HG03575 (cell line): ENCODE results near the gene ZNF335.

ENCODE experiments used
- ATAC-seq: cut with Tn5 transposase; IDR thresholded peaks from one replicate; pipeline ENCODE4 v1.9.1; 2021; ENCODE audit not compliant: unreplicated experiment, insufficient number of reproducible peaks, low FRiP score; ENCODE audit errors: extremely low read depth

Gene ZNF335

DNA sequence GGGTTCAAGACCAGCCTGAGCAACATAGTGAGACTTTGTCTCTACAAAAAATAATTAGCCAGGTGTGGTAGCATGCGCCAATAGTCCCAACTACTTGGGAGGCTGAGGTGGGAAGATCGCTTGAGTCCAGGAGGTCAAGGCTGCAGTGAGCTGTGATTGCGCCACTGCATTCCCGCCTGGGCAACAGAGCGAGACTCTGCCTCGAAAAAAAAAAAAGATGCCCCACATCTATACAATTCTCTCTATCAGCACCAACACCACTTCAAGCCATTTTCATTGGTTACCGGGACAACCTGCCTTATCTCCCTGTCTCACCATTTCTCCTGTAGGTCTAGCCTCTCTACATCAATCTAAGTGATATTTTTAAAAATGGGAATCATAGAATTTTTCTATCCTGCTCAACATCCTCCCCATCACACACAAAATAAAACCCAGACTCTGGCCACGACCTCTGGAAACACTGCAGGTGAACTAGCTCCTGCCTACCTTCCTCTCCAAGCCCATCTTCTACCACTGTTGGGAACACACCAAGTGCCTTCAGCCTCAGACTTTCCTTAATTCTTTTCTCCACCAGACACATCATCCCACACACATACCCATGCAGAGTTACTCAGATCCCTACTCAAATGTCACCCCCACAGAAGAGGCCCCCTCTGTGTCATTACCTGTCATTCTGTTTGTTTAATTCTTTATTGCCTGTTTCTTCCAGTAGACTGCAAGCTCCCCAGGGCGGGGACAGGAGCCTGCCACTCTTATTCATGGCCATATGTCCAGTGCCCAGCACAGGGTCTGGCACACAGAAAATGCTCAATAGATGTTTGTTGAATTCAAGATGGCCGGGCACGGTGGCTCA lies 50.4 kb downstream of the ZNF335 start:
- ATAC-seq, result no peak

DNA sequence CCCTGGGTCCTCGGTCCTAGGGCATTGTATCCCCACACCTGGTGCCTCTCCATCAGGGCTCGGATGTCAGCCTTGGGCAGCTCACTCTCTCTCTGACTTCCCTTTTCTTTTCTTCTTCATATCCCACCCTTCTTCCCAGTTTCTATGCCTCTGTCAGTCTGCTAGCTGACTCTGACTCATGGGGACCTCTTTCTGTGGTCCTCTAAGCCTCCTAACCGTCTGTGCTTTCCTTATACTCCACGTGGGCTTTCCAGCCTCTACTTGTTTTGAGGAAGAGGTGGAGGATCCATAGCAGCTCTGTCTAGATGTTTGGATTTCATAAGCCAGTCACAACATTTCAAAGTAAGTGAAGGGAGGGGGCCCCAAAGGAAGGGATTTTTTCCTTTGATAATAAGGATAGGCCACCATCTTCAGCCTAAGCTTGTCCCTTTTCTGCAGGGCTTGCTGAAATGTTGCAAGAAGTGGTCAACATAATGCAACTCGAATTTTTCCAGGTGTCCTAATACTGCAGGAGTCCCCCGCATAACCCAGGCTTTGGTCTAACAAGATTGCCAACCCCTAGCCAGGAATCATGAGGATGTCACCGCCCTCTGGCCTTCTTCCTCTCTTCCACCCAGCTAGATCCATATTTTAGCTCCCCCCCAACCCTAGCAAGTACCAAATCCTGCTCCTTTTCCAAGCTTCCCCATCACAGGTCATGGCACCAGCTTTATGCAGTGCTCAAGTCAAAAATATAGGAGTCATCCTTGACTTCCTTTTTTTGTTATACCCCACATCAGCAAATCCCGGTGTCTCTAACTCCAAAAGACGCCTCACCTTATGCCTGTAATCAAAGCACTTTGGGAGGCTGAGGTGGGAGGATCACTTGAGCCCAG lies 51.3 kb downstream of the ZNF335 start:
- no peak for ATAC-seq

DNA sequence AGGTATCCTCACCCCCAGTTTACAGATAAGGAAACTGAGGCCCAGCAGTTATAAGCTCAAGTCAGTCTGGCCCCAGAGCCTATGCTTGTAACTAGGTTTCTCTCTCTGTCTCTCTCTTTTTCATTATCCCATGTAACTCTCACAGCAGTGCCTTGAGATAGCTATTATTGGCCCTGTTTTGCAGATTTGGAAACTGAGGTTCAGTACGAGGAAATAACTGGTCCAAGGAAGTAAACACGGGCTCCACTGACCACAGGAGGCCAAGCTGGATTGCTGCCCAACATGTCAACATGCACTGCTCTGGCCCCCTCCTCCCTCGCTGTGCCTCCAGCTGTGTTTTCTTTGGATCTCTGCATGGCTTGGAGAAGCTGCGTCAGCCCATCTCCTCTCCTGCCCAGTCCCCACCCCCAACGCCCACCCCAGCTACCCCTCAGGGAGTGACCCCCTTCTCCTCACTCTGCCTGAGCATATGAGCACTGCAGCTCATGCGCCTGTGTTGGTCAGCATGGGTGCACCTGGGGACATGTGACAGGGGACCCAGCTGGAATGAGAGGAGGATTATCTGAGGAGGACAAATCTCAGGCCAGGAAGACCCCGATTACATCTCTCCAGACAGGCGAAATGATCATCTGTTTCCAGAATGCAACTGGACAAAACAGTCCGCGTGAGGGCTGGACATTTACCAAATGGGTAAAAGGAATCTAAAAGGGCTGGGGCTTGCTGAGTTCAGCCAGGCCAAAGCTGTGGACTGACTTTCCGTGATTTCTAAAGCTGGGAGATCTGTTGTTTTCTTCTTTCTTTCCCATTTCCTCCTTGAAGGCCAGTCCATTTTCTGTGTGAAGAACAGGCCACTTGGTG lies 52.2 kb downstream of the ZNF335 start:
- no peak for ATAC-seq

DNA sequence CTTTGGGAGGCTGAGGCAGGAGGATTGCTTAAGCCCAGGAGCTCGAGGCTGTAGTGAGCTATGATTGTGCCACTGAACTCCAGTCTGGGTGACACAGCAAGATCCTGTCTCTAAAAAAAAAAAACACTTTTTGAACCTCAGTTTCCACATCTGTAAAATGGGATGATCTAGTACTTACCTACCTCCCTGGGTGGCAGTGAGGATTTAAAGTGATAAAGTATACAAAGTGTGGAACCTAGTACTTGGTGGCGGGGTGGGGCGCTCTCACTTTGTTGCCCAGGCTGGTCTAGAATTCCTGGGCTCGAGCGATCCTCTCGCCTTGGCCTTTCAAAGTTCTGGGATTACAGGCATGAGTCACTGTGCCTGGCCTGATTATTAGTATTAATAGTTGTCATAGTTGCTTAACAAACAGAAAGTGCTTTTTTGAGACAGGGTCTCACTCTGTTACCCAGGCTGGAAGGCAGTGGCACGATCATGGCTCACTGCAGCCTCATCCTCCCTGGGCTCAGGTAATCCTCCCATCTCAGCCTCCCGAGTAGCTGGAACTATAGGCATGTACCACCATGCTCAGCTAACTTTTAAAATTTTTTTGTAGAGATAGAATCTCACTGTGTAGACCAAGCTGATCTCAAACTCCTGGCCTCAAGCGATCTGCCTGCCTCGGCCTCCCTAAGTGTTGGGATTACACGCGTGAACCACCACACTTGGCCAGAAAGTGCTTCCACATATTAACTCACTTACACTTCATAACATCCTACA lies 53.0 kb downstream of the ZNF335 start:
- no peak for ATAC-seq

DNA sequence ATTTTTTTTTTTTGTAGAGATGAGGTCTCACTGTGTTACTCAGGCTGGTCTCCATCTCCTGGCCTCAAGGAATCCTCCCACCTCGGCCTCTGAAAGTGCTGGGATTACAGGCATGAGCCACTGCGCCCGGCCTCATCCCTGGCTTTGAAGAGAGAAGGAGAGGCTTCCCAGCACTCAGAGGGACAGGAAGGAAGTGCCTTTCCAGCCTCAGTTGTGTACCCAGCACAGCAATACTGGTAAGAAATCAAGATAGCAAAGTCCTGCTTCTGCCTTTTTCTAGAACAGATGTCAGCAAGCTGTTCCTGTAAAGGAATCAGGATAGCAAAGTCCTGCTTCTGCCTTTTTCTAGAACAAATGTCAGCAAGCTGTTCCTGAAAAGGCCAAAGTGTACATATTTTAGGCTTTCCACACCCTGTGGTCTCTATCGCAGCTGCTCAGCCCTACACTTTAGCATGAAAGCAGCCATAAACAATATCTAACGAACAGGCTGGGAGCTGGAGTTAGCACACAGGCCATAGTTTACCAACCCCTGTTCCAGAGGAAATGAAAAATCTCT lies 53.7 kb downstream of the ZNF335 start:
- no peak for ATAC-seq

DNA sequence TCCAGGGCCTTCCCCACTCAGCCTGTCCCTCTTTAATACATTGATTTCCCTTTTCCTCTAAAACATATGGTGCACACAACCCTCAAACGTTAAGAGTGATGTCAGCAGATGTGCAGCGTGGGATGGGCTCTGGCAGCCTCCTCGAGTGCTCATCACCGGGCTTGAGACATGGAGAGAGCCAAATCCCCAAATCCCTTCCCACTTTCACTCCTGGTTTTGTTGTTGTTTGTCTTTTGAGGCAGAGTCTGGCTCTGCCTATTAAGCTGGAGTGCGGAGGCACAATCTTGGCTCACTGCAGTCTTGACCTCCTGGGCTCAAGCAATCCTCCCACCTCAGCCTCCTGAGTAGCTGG lies 54.2 kb downstream of the ZNF335 start:
- ATAC-seq, result no peak

DNA sequence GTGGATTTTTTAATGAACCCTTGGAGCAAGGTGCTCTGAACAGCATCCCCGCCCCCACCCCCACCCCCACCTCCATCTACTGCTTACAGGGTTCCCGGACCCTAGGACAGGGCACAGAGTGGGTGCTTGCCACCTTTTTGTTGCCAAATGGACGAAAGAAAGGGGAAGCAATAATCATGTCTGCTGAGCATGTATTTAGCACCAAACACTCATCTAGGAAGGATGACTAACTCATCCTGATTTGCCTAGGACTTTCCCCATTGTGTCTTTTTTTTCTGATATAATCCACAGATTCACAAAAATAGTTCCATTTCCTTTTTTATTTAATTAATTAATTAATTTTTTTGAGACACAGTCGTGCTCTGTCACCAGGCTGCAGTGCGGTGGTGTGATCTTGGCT lies 58.9 kb downstream of the ZNF335 start:
- ATAC-seq, result no peak

DNA sequence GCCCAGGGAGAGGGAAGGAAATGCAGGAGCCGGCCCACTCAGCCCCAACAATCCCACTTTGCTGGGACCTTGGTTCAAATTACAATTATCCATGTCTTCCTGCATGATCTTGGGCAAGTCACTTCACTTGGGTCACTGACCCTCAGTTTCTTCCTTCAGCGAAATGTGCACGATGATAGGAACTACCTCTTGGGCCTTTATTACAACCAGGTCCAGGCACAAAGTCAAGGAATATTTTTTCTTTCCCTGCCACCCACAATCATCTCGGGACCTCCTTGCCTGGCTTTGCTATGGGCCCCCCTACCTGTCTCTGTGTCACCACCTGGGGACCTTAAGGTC lies 59.7 kb downstream of the ZNF335 start:
- ATAC-seq, result no peak

DNA sequence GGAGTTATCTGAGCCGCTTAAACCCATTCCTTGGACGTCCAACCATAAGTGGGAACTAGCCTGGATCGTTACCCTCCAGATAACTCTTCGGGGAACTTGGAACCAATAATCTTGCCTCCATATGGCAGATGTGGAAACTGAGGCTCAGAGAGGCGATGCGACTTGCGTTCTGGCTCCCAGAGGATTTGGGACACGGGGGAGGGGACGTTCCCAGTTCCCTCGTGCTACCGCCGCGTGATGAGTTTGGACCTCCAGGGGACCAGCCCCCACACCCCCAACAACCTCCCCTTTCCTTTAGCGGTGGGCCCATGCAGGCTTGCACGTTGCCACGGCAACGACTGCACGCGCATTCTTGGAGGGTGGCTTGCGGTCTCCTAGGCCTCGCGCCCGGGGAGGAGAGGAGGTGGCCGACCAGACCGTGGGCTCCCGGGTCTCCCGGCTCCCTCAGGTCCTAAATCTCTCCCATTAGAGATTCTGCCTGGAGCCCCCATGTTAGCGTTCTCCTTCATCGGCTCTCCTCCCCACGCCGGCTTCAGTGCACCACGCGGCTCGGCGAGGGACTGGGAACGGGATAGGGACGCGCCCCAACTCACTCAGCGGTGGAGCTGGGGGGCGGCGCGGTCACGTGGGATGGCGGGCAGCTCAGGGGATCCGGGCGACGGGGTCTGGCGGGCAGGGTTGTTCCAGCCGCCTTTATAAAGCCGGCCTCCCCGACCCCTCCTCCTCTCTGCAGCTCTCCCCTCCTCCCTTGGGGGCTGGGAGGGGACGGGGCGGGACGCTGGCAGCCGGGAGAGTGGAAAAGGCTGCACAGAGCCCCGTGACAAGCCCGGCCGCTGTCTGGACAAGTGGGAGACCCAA lies 60.3 kb downstream of the ZNF335 start, which contains the start of gene PLTP:
Gene PLTP, minus strand, starts transcription at position 670 of the 858 bp plus-strand sequence. CDS start 703 bp downstream, outside the sequence.
- no peak for ATAC-seq

DNA sequence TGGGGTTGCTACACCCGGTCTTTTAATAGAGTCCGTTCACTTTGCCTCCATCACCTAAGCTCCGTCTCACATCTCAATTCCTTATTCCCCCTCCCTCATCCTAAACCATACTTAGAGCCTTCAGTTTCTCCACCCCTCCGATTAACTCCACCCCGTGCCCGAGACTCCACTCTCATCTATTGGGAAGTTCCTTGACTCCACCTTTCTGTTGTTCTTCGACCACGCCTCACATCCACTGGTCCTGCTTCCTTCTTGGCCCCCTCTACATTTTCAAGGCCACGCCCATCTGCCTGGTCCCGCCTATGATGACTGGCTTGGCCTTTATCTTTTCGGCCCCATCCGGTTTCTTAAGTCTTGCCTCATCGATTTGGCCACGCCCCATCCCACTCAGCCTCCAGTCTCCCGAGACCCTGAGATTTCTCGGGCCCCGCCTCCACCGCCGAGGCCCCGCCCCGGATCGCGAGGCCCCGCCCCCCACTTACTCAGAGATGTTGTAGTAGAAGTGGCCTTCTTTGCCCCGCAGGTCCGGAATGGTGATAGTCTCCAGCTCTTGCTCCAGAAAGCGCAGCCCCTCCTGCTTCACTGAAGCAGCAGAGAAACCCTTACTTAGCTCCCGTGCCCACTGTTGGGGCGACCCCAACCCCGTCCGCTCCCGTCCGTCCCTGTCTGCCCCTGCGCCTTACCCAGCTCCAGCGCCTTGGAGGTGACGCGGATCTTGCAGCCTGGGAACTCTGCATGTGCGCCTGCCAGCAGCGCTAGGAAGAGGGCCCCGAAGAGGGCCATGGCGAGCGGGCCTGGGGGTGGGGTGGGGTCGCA lies 61.1 kb downstream of the ZNF335 start:
- ATAC-seq, result peak; percentile 50

DNA sequence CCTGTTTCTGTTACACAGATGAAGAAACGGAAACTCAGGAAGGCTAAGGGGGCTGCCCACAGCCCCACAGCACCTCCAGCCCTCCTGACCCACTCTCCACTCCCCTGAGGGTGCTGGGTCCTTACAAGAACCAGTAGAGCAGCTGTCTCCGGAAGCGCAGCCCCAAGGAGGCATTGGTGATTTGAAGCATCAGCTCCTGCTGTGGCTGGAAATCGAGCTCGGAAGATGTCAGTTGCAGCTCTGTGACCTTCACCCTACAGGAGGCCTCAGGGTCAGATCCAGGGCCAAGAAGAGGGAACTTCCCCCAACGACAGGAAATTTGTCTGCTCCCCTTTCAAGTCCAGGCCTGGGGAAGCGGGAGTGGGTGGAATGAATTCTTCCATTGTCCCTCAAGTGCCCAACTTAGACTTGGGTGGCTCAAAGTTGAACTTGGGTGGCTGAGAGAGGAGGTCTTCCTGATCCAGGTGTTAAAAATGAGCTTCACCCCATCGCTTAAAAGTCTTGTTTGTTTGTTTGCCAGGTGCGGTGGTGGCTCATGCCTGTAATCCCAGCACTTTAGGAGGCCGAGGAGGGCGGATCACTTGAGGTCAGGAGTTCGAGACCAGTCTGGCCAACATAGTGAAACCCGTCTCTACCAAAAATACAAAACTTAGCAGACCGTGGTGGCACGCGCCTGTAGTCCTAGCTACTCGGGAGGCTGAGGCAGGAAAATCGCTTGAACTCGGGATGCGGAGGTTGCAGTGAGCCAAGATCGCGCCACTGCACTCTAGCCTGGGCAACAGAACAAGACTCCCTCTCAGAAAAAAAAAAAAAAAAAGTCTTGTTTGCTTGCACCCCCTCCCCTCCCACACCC lies 62.0 kb downstream of the ZNF335 start:
- no peak for ATAC-seq

DNA sequence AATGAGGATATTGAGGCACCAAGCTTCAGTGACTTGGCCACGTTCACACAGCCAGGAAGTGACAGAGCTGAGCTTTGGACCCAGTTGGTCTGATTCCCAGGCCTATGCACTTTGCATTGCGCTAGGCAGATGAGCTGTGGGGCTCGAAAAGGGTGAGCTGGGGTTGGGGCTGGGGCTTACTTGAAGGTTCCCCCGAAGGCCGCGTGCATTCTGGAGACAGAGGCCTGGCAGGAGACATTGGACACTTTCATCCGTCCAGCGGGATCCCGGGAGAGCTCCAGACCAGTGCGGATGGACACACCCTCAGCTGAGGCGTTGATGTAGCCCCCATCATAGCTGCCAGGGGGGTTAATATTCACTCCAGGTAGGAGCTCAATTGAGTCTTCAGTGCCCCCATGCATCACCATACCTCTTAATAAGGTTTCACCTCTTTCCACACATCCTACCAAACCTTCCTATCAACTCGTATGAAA lies 62.6 kb downstream of the ZNF335 start:
- ATAC-seq, result no peak

DNA sequence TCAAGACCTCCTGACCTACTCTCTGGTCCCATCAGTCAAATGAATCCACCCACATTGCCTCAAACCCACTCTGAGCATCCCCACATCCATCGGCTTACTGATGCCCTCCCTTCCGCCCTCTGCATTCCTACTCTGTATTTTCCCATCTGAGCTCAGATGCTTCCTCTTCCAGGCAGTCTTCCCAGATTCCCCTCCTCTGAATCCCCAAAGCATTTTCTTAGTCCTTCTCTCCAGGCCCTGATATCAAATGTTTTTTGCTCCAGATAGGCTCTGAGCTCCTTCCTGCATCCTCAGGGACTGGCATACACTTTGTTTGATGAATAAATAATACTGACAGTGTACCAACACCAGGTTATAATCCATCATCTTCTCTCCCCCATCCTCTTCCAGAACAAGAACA lies 63.9 kb downstream of the ZNF335 start:
- ATAC-seq, result no peak

DNA sequence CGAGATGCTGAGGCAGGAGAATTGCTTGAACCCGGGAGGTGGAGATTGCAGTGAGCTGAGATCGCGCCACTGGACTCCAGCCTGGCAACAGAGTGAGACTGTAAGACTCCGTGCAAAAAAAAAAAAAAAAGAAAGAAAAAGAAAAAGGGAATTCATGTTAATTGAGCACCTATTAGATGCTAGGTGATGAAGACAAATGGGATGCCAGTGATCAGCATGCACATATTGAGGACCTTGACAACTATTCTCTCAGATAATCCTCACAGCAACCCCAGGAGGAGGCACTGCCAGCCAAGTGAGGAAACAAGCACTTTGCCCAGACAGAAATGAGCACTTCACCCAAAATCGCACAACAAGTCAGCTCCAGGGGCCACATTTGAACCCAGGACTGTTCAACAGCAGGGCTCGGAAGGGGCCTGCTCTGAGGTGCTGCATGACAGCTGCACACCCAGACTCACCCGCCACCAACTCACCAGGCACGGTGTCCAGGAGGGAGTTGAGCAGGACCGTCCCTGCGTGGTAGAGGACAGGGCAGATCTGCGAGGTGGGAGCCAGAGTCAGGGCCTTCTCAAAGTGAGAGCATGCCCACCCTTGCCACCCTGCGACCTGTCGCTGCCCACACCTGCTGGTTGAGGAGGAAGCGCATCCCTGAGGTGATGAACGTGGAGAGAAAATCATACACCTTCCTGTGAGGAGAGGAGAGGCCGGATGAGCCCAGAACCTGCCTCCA lies 64.6 kb downstream of the ZNF335 start:
- no peak for ATAC-seq

DNA sequence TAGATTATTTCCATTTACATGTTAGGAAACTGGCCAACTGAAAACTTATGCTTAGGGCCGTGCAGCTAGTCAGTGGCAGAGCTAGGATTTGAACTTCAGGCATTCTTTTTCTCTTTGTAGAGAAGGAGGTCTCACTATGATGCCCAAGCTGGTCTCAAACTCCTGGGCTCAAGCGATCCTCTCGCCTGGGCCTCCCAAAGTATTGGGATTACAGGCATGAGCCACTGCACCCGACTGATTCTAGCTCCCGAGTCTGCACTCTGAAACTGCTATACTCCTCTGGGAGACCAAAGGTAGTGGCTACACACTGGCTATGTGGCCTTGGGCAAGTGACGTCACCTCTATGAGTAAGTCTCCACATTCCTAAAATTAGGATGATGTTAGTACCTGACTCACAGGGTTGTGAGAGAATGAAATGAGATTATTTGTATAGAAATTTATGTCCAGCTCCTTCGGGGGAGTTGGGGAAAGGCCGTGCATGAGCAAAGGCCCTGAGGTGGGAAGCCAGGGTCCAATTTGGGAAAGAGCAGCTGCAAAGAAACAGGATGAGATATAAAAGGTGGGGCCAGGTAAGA lies 66.4 kb downstream of the ZNF335 start:
- ATAC-seq, result no peak
